H4 (cell line): ENCODE results near the gene ZSCAN23. TPM values are rescaled to one million over a fixed set of nuclear protein-coding genes. Genes with fewer than 3 reads are reported as not detected.
A peak's percentile ranks its signal among the peaks of the same experiment; 100 is the strongest.
"Not testable (repeated sequence)": the region's sequence is repeated elsewhere in the genome, so short reads cannot be mapped to it uniquely, and the experiment has no call there.

Source experiments
- DNase-seq: peaks from one replicate; pipeline ENCODE4 v3.0.0-alpha.2; 2015; ENCODE audit warnings: low spot score
- total RNA-seq: library from RNA; depleted of rRNA; stranded (reverse); fragments of >200 nt; shearing (Covaris generic); gene quantifications from 2 replicates; pipeline ENCODE4 v1.2.3, GENCODE V29; 2014; rRNA removed

ZSCAN23 gene
- total RNA-seq: 0.64 and 2.4 TPM in 2 replicates

GRCh38 chr6:28443112-28443773, at the start of gene ZSCAN23:
TSS of gene ZSCAN23 (minus strand) at chr6:28443491. CDS start at chr6:28436266, 7,225 bp downstream.
- peak; percentile 87 for DNase-seq

- DNase-seq: no peak
Measured at GRCh38 chr6:28491984-28492317, 48.7 kb upstream of the ZSCAN23 start.

- no peak for DNase-seq
Measured at GRCh38 chr6:28490205-28490890, 47.1 kb upstream of the ZSCAN23 start.

- DNase-seq: peak; percentile 63
Measured at GRCh38 chr6:28489366-28490204, 46.3 kb upstream of the ZSCAN23 start.

GRCh38 chr6:28488916-28489365, 45.6 kb upstream of the ZSCAN23 start:
- DNase-seq: peak; percentile 45

- DNase-seq: no peak
Measured at GRCh38 chr6:28486988-28487742, 43.9 kb upstream of the ZSCAN23 start.

- no peak for DNase-seq
Measured at GRCh38 chr6:28486533-28486932, 43.2 kb upstream of the ZSCAN23 start.

GRCh38 chr6:28485482-28485881, 42.2 kb upstream of the ZSCAN23 start:
- DNase-seq: no peak

GRCh38 chr6:28480253-28480932, 37.1 kb upstream of the ZSCAN23 start:
- no peak for DNase-seq

- no peak for DNase-seq
Measured at GRCh38 chr6:28478518-28478917, 35.2 kb upstream of the ZSCAN23 start.

GRCh38 chr6:28474441-28475219, 31.3 kb upstream of the ZSCAN23 start:
- peak; percentile 78 for DNase-seq

- not testable (repeated sequence) for DNase-seq
Measured at GRCh38 chr6:28469153-28469745, 26.0 kb upstream of the ZSCAN23 start.

- no peak for DNase-seq
Measured at GRCh38 chr6:28468056-28468455, 24.8 kb upstream of the ZSCAN23 start.

GRCh38 chr6:28462401-28462800, 19.1 kb upstream of the ZSCAN23 start:
- no peak for DNase-seq

- no peak for DNase-seq
Measured at GRCh38 chr6:28458568-28458967, 15.3 kb upstream of the ZSCAN23 start.

- no peak for DNase-seq
Measured at GRCh38 chr6:28449056-28449455, 5.8 kb upstream of the ZSCAN23 start.

- not testable (repeated sequence) for DNase-seq
Measured at GRCh38 chr6:28447512-28447906, 4.2 kb upstream of the ZSCAN23 start.

GRCh38 chr6:28446818-28447511, 3.7 kb upstream of the ZSCAN23 start:
- no peak for DNase-seq

GRCh38 chr6:28444759-28445158, 1.5 kb upstream of the ZSCAN23 start:
- DNase-seq: not testable (repeated sequence)
